ENCODE results near the gene TMSB4X.
"Not testable (repeated sequence)": the region's sequence is repeated elsewhere in the genome, so short reads cannot be mapped to it uniquely, and the experiment has no call there.

TMSB4X gene

DNA sequence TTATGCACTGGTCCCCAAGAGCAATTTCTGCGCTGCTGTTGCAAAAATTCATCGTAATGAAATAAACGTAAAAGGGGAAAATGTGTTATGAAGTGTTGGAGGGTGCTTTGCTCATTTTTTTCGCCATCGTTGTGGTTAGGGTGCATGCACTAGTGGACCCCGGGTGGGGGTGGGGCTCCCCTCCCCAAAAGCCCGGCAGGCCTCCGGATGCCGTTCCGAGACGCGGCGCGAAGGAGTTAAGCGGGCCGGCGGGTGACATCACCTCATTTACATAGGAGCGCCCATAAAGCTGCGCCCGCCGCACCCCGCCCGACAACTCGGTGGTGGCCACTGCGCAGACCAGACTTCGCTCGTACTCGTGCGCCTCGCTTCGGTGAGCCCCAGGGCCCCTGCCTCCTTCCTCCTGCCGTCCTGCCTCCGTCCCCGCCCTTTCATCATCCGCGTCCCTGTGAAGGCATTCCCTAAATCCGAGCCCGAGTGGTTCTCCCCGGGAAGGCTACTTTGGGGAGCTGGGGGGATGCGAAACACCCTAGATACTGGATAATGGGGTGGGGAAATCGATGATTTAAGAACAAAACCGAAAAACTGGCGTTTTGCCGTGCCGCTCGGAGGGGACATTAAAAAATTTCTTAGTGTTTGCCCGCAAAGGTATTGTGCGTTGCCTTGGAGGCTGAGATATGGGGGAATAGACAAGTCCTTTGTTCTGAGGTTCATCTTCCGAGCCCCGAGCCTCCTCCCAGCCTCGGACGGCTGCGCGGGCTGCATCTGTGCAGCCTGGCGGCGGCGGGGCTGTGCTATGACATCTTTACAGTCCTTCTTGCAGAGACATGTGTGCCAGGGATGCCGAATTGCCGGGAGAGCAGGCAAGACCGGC is at the start of gene TMSB4X:
TSS of gene TMSB4X (plus strand) at position 315 of the 874 bp plus-strand sequence.
- no peak for FAIRE-seq

DNA sequence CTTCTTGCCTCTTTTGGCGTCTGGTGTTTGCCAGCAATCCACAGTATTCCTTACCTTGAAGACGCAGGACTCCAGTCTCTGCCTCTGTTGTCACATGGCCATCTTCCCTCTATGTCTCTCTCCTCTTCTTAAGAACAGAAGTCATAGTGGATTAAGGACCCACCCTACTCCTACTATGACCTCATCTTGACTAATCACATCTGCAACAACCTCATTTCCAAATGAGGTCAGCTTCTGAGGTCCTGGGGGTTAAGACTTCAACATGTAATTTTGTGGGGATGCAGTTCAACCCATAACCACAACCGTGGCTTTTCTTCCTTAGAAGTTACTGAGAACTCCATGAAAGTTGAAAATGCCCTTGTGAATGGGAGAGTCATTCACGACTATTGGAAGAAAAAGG is 45.2 kb upstream of the TMSB4X start:
- FAIRE-seq, result no peak

DNA sequence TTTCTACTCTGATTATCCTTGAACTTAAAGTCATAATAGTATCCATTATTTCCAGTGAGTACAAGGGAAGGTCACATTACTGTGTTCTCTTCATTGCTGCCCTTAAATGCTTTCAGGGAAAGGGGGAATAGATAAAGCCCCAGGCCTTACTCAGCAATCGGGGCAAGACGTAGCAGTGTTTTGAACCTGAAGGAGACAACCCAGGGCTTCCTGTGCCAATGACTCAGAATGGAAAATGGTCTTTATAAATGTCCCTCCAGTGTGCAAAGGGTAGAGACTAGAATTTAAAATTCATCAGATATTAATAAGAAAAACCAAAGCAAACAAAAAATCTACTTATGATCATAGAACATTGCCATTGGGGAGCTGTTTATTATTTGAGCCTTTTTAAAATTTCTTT is 44.8 kb upstream of the TMSB4X start:
- FAIRE-seq, result no peak

DNA sequence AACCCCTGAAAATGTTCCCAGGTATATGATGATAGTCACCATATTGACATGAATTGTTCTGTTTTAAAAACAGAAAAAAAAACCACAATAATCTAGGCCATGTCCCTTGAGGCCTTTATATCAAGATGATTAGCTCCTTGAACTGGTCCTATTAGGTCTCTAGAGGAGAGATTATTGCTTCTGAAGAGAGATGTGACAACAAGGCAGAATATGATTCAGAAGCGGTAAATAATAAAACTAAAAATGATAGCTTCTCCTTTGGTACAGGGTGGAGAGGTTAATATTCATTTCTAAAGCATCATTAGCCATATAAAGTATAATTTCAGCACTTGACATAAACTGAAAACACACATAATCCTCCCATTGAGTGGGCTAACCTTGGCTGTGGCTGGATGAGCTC is 42.7 kb upstream of the TMSB4X start:
- no peak for FAIRE-seq

DNA sequence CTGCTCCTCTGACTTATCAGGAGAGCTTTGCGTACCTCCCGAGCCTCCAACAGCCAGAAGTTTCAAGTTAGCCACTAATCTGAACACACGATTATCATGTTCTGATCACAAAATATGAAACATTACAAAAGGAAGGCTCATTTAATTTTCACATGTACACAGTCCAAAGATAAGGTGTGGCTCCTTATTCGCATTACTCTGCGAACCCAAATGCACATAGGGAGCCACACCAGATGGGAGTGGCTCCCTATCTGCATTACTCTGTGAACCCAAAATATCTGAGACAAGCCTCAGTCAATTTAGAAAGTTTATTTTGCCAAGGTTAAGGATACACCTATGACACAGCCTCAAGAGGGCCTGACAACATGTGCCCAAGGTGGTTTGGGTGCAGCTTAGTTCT is 40.1 kb upstream of the TMSB4X start:
- FAIRE-seq, result no peak

DNA sequence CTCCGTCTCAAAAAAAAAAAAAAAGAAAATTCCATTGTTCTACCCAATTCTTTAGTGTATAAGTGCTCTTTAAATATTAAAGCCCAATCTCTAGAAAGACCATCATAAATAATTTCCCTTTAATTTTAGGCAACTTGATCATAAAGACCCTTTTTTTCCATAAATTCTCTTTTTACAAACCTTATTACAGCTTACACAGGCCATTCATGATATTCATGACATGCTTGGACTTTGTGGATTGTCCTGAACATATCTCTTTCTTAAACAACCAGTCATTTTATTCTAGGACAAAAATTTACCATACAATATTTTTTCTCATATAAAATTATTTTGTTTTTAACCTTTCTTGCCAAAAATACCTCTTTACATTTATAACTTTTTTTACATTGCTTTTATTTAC is 38.0 kb upstream of the TMSB4X start:
- no peak for FAIRE-seq

DNA sequence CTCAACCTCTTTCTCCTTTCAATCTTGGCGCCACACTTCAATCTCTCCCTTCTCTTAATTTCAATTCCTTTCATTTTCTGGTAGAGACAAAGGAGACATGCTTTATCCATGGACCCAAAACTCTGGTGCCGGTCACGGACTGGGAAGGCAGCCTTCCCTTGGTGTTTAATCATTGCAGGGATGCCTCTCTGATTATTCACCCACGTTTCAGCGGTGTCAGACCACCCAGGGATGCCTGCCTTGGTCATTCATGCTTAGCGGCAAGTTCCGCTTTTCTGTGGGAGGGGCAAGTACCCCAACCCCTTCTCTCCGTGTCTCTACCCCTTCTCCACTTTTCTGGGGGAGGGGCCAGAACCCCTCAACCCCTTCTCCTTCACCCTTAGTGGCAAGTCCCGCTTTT is 34.4 kb upstream of the TMSB4X start:
- FAIRE-seq, result not testable (repeated sequence)

DNA sequence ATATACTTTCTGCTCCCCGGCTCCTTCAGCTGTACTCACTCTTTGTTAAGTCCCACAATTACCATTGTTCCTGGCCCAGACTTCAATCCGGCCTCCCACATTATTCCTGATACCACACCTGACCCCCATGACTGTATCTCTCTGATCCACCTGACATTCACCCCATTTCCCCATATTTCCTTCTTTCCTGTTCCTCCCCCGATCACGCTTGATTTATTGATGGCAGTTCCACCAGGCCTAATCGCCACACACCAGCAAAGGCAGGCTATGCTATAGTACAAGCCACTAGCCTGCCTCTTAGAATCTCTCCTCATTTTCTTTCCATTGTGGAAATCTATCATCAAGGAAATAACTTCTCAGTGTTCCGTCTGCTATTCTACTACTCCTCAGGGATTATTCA is 31.3 kb upstream of the TMSB4X start:
- FAIRE-seq, result not testable (repeated sequence)

DNA sequence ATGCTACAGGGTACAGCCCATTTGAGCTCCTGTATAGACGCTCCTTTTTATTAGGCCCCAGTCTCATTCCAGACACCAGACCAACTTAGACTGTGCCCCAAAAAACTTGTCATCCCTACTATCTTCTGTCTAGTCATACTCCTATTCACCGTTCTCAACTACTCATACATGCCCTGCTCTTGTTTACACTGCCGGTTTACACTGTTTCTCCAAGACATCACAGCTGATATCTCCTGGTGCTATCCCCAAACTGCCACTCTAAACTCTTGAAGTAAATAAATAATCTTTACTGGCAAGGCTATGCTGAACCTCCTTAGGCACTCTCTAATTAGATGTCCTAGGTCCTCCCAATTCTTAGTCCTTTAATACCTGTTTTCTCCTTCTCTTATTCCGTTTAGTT is 30.5 kb upstream of the TMSB4X start:
- FAIRE-seq, result not testable (repeated sequence)

DNA sequence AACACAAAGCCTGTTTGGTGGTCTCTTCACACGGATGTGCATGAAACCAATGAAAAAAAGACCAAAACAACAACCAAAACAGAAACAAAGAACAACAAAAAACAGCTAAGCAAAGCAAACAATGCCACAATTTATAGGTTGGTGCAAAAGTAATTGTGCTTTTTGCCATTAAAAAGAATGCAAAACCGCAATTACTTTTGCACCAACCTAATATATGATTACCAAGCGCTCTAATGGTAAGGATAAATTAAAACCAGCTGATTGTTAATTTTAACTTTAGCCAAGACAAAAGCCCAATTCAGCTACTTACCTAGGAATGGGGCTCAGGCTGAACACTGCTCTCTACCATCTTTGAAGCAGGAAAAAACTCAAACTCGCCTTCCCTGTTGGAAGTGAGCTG is 29.4 kb upstream of the TMSB4X start:
- no peak for FAIRE-seq

DNA sequence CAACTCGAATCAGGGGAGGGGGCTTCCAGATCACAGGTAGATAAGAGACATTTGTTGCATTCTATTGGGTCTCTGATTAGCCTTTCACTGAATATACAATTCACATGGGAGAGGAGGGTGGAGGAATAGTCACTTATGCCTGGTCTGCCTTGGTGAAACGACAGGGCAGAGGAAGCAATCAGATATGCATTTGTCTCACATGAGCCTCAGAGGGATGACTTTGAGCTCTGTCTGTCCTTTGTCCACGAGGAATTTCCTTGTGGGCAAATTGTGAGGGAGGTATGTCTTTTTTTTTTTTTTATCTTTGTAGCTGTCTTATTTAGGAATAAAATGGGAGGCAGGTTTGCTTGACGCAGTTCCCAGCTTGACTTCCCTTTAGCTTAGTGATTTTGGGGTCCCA is 28.5 kb upstream of the TMSB4X start:
- no peak for FAIRE-seq

DNA sequence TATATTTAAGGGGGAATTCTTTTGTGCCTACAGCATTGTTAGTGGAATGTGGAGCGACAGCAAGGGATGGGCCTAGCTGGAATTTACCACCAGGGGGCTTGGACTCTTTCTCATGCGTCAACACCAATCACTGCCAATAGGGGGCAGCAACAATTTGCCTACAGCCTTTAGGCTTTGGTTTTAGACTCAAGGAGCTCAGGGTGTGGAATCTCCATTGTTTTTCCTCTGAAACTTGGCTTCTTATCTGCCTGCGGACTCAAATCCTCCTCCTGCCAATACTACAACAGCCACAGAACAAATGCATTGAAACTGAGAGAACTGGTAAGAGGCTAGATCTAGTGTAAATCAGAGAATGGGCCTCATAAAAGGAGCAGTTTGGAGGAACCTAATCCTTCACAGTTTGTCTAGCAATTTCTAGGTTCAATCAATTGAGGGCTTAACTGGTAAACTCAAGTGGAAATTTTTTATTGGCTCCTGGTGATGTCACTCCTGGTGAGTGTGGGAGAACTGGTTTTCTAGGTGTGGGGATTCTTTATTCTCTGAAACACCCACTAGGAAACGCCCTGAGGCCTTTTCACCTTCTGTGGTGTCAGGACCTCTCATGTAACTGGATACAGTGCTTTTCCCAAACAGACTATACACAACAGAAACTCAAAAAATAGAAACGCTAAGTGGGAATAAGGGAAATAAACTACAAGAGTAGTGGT is 27.9 kb upstream of the TMSB4X start:
- no peak for FAIRE-seq

DNA sequence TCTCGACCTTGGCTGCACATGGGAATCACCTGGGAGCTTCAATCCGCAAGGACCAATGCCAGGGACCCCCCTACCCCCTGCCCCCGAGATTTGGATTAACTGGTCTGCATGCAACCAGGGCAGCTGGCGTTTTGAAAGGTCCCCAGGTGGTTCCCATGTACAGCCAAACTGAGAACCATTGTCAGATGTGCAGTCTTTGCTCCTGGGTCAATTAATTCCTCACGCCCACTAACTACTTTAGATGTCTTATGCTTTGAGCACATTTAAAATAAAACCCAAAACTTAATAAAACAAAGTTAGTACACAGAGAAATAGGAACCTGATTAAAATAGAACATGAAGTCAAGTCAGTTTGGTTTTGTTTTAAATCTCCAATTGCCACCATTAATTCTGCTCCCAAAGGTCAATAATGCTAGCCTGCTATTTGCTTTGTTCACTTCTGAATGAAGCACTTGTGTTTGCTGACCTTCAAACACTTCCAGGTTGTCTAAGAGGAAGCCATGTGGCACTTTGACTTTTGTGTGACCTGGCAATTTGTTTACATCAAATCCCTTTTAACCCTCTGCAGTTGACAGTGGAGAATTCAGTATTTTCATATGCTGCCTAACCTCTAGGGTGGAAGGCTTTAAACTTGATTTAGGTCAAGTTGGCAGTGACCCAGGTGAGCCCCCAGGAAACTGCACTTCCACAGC is 27.2 kb upstream of the TMSB4X start:
- FAIRE-seq, result no peak

DNA sequence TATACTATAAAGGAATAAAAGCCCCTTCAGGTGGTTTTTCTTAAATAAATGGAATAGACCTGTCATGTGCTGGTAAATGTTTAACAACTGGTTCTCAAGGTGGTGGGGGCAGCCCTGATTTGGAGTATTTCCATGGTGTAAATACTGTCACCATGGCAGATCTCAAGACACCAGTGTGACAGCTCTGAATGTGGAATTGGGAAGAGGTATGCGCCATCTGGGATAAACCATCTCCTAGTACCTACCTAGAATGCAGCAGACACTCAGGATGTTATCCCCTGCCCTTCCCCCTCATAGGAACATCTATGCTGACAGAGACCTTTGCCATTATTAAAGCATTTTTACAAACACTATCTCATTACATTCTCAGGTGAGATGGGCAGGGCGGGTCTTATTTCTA is 26.4 kb upstream of the TMSB4X start:
- FAIRE-seq, result no peak

DNA sequence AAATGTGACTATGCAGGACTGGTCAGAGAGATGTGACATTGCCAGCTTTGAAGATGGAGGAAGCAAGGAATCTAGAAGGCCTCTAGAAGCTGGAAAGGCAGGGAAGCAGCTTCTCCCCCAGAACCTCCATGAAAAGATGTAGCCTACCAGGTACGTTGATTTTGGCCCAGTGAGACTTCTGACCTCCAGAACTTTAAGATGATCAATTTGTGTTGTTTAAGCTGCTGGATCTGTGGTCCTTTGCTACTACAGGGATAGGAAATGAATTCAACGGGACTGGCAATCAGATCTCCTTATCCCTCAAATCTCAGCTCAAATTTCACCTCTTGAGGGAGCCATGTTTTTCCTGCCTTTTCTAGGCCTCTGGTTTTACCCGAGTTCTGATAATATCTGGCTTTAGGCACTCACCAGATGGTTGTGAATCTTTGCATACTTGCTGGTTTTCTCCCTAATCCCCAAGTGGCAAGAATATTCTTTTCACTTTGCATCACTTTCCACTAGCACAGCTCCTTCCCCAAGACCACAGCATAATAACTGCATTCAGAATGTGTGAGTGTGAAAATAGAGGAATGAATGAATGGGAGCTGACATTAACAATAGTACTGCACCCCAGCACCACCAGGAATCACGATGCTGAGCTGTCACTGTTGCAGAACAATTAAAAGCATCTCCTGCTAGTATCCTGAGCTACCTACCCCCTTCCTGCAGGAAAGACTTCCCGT is 25.5 kb upstream of the TMSB4X start:
- FAIRE-seq, result no peak

DNA sequence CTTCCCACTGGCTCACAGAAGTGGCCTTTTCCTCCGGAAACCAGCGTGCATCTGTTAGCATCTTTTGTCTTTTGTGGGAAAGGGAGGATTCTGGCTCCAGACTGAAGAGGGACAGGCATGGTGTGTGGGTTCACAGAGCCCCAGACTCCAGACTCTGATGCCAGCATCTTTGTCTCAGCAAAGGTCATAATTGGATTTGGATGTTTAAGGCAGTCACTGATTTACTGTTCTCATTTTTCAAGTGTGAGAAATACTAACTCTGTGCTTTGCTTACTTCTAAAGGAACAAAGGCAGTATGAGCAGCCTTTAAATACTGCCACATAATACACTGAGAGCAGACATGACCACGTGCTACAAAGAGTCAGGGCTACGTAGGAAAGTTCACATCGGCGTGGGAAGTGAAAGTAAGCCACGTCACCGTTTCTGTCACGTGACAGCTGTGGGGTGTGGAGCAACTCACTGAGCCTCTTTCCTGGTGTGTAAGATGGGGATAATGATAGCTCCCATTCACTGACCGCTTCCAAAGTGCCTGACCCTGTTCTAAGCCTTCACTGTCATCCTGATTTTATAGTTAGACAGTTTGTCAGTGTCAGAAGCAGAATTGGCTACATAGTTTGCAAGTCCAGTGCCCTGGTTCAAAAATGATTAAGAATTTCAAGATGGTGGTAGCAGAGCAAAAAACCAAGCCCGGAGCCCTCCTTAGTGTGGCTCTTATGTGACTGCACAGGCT is 24.8 kb upstream of the TMSB4X start:
- FAIRE-seq, result no peak

DNA sequence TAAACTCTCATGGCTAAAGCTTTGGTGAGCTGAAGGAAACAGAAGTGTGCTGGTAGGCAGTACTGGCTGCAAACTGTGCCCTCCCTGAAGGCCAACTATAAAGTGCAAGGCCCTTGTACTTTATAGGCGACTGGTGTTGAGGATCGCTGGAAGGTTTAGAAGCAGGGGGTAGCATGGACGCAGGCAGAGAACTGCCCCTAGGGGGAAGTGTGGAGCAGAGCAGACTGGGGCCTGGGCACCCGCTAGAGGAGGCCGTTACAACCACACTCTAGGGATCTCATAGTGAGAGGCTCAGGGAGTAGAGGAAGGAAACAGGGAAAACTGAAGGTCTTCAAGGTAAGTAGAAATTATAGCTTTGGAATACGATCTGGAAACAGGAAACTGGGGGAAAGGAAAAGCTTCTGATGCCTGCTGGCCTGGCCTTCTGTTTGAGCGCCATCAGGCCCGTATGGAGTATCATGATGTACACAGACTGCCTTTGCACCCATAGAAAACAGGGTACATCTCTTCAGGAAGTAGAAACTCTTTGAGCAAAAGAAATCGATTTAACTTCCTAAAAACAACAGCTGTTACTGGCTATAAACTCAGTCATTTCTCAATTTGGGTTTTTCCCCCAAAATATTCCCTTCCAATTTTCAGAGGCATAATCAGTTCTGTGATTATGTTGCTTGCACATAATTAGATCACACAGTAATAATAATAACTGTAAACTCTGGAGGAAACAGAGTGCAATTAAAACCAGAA is 23.9 kb upstream of the TMSB4X start:
- FAIRE-seq, result no peak

DNA sequence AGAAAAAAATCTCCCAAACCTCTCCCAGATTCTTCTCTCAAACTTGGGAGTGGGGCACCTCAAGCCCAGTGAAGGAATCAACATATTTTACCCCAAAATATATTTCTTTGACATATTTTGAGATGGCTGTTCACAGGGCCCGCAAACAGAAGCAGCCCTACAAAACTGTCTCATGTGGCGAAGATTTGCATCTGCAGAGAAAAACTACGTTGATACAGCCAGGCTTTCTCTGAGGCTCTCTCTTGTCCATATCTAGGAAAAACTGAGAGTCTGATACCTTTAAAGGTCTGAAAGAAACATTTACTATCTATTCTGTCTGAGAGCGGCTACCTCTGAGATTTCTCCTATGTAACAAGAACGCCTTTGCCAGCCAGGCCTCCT is 23.3 kb upstream of the TMSB4X start:
- no peak for FAIRE-seq

DNA sequence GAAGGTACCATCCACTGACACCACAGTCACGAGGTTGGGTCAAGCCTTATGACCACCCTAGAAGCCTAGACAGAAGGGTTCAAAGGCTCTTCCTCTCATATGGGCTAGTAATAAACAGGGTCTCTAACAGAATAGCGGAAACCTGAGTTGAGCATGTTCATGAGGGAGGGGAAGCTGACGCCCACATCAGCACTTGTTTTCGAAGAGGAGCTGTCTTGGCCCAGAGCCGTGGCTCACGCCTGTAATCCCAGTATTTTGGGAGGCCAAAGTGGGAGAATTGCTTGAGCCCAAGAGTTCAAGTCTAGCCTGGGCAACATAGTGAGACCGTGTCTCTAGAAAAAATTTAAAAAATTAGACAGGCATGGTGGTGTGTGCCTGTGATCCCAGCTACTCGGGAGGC is 21.5 kb upstream of the TMSB4X start:
- FAIRE-seq, result no peak

DNA sequence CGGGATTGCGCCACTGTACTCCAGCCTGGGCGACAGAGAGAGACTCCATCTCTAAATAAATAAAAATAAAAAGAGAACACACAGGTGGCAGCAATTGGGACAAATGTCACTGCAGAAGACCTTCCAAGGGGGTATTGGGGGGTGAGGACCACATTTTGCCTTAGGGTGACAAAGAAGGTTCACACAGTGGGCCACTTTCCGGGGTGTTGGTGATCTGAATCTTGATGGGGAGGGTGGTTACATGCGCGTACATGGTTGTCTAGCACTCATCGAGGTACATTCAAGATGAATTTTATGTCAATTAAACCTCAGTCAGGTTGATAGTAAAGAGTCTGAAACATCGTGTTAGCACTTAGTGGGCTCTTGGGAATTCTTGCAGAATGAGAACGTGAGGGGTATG is 20.5 kb upstream of the TMSB4X start:
- no peak for FAIRE-seq

DNA sequence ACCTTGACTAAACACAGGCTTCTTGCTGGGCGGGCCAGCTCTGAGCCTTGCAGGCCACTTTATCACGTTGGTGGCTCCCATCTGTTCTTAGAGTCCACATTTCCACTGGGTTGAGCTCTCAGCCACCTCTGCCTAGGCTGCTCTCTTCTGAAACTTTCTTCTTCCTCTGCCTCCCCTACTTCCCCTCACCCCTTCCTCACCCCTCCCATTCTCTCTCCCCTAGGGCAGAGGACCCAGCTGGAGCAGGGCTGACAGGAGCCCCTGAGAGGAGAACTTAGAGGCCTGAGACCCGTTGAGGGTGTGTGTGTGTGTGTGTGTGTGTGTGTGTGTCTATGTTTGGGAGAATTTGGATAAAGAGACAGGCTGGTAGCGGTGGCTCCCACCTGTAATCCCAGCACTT is 19.9 kb upstream of the TMSB4X start:
- no peak for FAIRE-seq
